Placental pericyte (primary cell): ENCODE results near the gene FOXL3. TPM values are rescaled to one million over a fixed set of nuclear protein-coding genes. Genes with fewer than 3 reads are reported as not detected.

Source experiments
- total RNA-seq: library from RNA; depleted of rRNA; stranded (reverse); fragments of >200 nt; gene quantifications from 2 replicates; pipeline ENCODE4 v1.2.3, GENCODE V29; 2012

The FOXL3 gene
- total RNA-seq = not detected in 2 replicates

GRCh38 chr7:289756-290553 lies at the start of gene FOXL3:
TSS of gene FOXL3 (plus strand) at chr7:290170. CDS start at chr7:290170, 0 bp downstream.

Other genes with a start within 250 kb of the FOXL3 start
- 19.9 and 86.5 TPM in 2 replicates for gene FAM20C, start 97.6 kb upstream of the FOXL3 start, total RNA-seq
- 74.6 and 177 TPM in 2 replicates for gene PDGFA, start 229.7 kb downstream of the FOXL3 start, total RNA-seq